Lower leg skin (tissue), 4 donors: ENCODE data around the gene PDCD5. TPM values are rescaled to one million over a fixed set of nuclear protein-coding genes. Genes with fewer than 3 reads are reported as not detected.
A peak's percentile ranks its signal among the peaks of the same experiment; 100 is the strongest.

Source experiments
- DNase-seq, 2 donors: peaks; one replicate each; pipeline ENCODE4 v3.0.0-alpha.2; 2019; ENCODE audit warnings: low spot score in 2 of 2
- H3K4me3 ChIP-seq: fragments of 200-600 bp; sonication (generic); 2 replicates; pipeline ENCODE4 v1.5.1; 2017; ENCODE audit warnings: mild to moderate bottlenecking, low read depth; ENCODE audit not compliant: poor library complexity, severe bottlenecking
- POLR2A ChIP-seq, 2 donors: fragments of 450-650 bp; IDR thresholded peaks; one replicate each; pipeline ENCODE4 v1.6.1; 2016 to 2017; ENCODE audit warnings: antibody characterized with exemption in 2 of 2, mild to moderate bottlenecking in 1 of 2, moderate library complexity in 1 of 2
- WGBS, 2 donors: methylation state at CpG; one replicate each; pipeline ENCODE4 v1.1.5; 2018; 5-methylcytosine and 5-hydroxymethylcytosine counted together
- intact Hi-C: fragments of 100-400 bp; cut with DNase I; formaldehyde crosslinking; loops from one replicate; pipeline ENCODE4 v1.15.0; 2023; ENCODE audit warnings: low total_unique reads
- total RNA-seq, 4 donors: library from RNA; depleted of rRNA; stranded (reverse); fragments of >200 nt; gene quantifications; one replicate each; pipeline ENCODE4 v1.1.0, GENCODE V29; 2016
- TF ChIP-seq, protein P1 (sequence below), 3 donors: fragments of 450-650 bp; IDR thresholded peaks; one replicate each; pipeline ENCODE4 v1.5.1; 2016; ENCODE audit warnings: antibody characterized with exemption in 3 of 3, mild to moderate bottlenecking in 3 of 3, moderate library complexity in 2 of 3

The PDCD5 gene
- total RNA-seq, 4 donors from 2014 or later: 56.4 to 88.2 (median 63.7) TPM

DNA sequence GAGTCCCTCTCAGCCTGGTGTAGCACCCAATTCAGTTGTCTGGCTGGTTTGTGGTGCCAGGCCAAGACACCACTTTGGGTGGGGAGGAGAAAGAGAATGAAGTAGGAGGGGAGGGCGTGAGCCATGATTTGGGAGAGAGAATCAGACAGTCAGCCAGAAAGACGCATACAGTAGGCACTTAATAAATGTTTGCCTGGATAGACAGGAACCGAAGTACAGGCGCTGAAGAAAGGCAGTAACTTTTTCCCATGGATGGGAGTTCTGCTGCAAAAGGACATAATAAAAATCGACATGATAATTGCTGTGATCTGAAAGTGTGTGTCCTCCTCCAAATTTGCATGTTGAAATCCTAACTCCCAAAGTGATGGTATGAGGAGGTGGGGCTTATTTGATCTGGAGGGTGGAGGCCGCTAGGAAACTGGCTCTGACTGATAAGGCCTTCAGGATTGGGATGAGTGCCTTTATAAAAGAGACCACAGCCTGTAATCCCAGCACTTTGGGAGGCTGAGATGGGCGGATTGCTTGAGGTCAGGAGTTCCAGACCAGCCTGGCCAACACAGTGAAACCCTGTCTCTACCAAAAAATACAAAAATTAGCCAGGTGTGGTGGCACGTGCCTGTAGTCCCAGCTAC is 38.4 kb upstream of the PDCD5 start:
- WGBS, 2 donors: 73 to 79% methylated on average over 8 of the region's 8 CpGs
- peak in 1 of 2 donors; percentile 36 for DNase-seq
- TF ChIP-seq, protein P1, sequence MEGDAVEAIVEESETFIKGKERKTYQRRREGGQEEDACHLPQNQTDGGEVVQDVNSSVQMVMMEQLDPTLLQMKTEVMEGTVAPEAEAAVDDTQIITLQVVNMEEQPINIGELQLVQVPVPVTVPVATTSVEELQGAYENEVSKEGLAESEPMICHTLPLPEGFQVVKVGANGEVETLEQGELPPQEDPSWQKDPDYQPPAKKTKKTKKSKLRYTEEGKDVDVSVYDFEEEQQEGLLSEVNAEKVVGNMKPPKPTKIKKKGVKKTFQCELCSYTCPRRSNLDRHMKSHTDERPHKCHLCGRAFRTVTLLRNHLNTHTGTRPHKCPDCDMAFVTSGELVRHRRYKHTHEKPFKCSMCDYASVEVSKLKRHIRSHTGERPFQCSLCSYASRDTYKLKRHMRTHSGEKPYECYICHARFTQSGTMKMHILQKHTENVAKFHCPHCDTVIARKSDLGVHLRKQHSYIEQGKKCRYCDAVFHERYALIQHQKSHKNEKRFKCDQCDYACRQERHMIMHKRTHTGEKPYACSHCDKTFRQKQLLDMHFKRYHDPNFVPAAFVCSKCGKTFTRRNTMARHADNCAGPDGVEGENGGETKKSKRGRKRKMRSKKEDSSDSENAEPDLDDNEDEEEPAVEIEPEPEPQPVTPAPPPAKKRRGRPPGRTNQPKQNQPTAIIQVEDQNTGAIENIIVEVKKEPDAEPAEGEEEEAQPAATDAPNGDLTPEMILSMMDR (IDR thresholded peaks at IDR 0.05): no peak
- TF ChIP-seq POLR2A (IDR thresholded peaks at IDR 0.05): no peak
- intact Hi-C loops: no loop called here
- no peak overlapping the region for H3K4me3 ChIP-seq

DNA sequence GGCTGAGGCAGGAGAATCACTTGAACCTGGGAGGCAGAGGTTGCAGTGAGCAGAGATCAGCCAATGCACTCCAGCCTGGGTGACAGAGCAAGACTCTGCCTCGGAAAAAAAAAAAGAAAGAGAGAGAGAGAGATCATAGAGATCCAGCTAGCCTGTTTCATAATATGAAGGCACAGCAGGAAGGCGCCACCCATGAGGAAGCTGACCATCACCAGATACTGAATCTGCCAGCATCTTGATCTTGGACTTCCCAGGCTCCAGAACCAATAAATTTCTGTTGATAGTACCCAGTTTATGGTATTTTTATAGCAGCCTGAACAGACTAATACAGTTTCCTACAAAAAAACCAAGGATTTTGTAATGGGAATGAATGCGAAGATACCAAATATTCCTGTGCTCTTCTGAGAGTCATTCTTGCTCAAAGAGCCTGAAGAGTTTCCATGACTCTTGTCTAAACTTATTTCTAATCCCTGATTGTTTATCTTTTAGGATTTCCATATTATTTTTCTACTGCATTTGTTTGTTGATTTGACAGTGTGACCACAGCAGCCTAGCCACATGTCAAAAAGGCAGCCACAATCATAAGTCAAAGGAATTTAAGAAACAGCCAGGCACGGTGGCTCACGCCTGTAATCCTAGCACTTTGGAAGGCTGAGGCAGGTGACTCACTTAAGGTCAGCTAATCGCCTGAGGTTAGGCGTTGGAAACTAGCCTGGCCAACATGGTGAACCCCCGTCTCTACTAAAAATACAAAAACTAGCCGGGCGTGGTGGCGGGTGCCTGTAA is 37.7 kb upstream of the PDCD5 start:
- H3K4me3 ChIP-seq: no peak overlapping the region
- intact Hi-C loops: no loop called here
- DNase-seq: peak in 1 of 2 donors; percentile 49
- 71 to 73% methylated on average over 11 of the region's 11 CpGs for WGBS, 2 donors
- TF ChIP-seq POLR2A (IDR thresholded peaks at IDR 0.05): no peak
- TF ChIP-seq, protein P1 (IDR thresholded peaks at IDR 0.05): no peak

DNA sequence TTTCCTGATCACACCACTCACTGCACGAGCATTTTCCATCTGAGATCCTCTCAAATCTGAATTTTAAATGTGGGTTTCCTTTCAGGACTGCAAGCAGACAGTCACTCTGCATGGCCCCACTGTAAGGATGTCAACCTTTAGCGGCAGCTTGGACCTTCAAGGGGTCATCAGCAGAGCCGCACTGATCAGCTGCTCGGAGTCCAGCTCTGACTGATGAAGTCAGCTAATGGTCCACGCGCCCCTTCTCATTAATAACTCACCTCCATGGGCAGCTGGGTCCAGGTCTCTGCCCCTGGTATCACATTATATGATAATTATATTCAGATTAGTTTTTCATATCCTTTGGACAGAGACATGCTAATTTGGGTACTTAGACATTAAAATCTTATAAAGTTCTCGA is 36.1 kb upstream of the PDCD5 start:
- intact Hi-C loops: no loop called here
- WGBS, 2 donors: 79 to 89% methylated on average over 7 of the region's 7 CpGs
- no peak overlapping the region for H3K4me3 ChIP-seq
- DNase-seq: peak in 1 of 2 donors; percentile 63
- TF ChIP-seq, protein P1 (IDR thresholded peaks at IDR 0.05): no peak
- TF ChIP-seq POLR2A (IDR thresholded peaks at IDR 0.05): no peak

- H3K4me3 ChIP-seq: no peak overlapping the region
- TF ChIP-seq POLR2A (IDR thresholded peaks at IDR 0.05): no peak
- TF ChIP-seq, protein P1 (IDR thresholded peaks at IDR 0.05): no peak
- DNase-seq: peak in 1 of 2 donors; percentile 5
- intact Hi-C loops: no loop called here
- WGBS, 2 donors: 38 to 49% methylated on average over 5 of the region's 5 CpGs
Observed at GRCh38 chr19:32550666-32551065, 30.3 kb upstream of the PDCD5 start.

- no peak for TF ChIP-seq POLR2A (IDR thresholded peaks at IDR 0.05)
- TF ChIP-seq, protein P1 (IDR thresholded peaks at IDR 0.05): no peak
- intact Hi-C loops: no loop called here
- DNase-seq: no peak
- H3K4me3 ChIP-seq: no peak overlapping the region
- WGBS, 2 donors: 62 to 92% methylated on average over 1 of the region's 1 CpG
Observed at GRCh38 chr19:32555786-32556185, 25.2 kb upstream of the PDCD5 start.
